ENCODE measurements around the gene UBASH3A. TPM values are rescaled to one million over a fixed set of nuclear protein-coding genes. Genes with fewer than 3 reads are reported as not detected.
A peak's percentile ranks its signal among the peaks of the same experiment; 100 is the strongest.

Gene UBASH3A
- total RNA-seq, 4 donors from 2014 or later: 0.31 to 0.96 (median 0.79) TPM; not detected in 1

- ATAC-seq (ENCODE audit: low FRiP score) (no peak), DNase-seq (ENCODE audit: low spot score) (no peak)
- TF ChIP-seq CTCF (IDR thresholded peaks at IDR 0.05): no peak
Measured at GRCh38 chr21:42490720-42491119, 87.0 kb downstream of the UBASH3A start.

- no peak for TF ChIP-seq CTCF (IDR thresholded peaks at IDR 0.05)
- ATAC-seq (ENCODE audit: low FRiP score): no peak
- no peak for DNase-seq (ENCODE audit: low spot score)
Measured at GRCh38 chr21:42491328-42491727, 87.6 kb downstream of the UBASH3A start.

- ATAC-seq (ENCODE audit: low FRiP score) (no peak), DNase-seq (ENCODE audit: low spot score) (no peak)
- TF ChIP-seq CTCF (IDR thresholded peaks at IDR 0.05): no peak
Measured at GRCh38 chr21:42492201-42492600, 88.5 kb downstream of the UBASH3A start.

- no peak for ATAC-seq (ENCODE audit: low FRiP score)
- no peak for TF ChIP-seq CTCF (IDR thresholded peaks at IDR 0.05)
- no peak for DNase-seq (ENCODE audit: low spot score)
Measured at GRCh38 chr21:42493109-42494060, 89.7 kb downstream of the UBASH3A start.

GRCh38 chr21:42495027-42495426 is 91.3 kb downstream of the UBASH3A start:
- TF ChIP-seq CTCF (IDR thresholded peaks at IDR 0.05): no peak
- DNase-seq (ENCODE audit: low spot score): no peak

GRCh38 chr21:42495765-42496119 is 92.0 kb downstream of the UBASH3A start:
- no peak for DNase-seq (ENCODE audit: low spot score)

More at GRCh38 chr21:42495027-42495426, 91.3 kb downstream of the UBASH3A start:
- ATAC-seq (ENCODE audit: low FRiP score): no peak

More at GRCh38 chr21:42495765-42496119, 92.0 kb downstream of the UBASH3A start:
- ATAC-seq (ENCODE audit: low FRiP score): peak; percentile 13
- no peak for TF ChIP-seq CTCF (IDR thresholded peaks at IDR 0.05)
